Effector CD8-positive, alpha-beta T cell (primary cell): ENCODE measurements around the gene LMBR1.
"Not testable (repeated sequence)": the region's sequence is repeated elsewhere in the genome, so short reads cannot be mapped to it uniquely, and the experiment has no call there.

Source experiments
- DNase-seq: peaks from one replicate; lab custom pipeline; 2025; lab: John Stamatoyannopoulos, UW

The LMBR1 gene

GRCh38 chr7:156656598-156656997 is 236.4 kb downstream of the LMBR1 start:
- DNase-seq = no peak

- DNase-seq = no peak
Observed at GRCh38 chr7:156655983-156656382, 237.0 kb downstream of the LMBR1 start.

- DNase-seq = no peak
Observed at GRCh38 chr7:156655251-156655650, 237.7 kb downstream of the LMBR1 start.

GRCh38 chr7:156654511-156655234 is 238.3 kb downstream of the LMBR1 start:
- DNase-seq = no peak

GRCh38 chr7:156652886-156653568 is 240.0 kb downstream of the LMBR1 start:
- DNase-seq = no peak

GRCh38 chr7:156651474-156651873 is 241.5 kb downstream of the LMBR1 start:
- no peak for DNase-seq

GRCh38 chr7:156650042-156650441 is 242.9 kb downstream of the LMBR1 start:
- no peak for DNase-seq

- not testable (repeated sequence) for DNase-seq
Observed at GRCh38 chr7:156647330-156647729, 245.7 kb downstream of the LMBR1 start.

GRCh38 chr7:156642306-156643045 is 250.5 kb downstream of the LMBR1 start:
- DNase-seq = no peak

GRCh38 chr7:156640949-156641485 is 252.0 kb downstream of the LMBR1 start:
- no peak for DNase-seq

GRCh38 chr7:156640257-156640948 is 252.6 kb downstream of the LMBR1 start, which contains the start of gene RNF32:
RNF32 (plus strand) TSS chr7:156640774; CDS start chr7:156643878, 3,104 bp downstream.
- peak; percentile 95 for DNase-seq

- DNase-seq = no peak
Observed at GRCh38 chr7:156639426-156640256, 253.3 kb downstream of the LMBR1 start.

GRCh38 chr7:156638443-156639077 is 254.4 kb downstream of the LMBR1 start:
- DNase-seq = no peak

GRCh38 chr7:156637093-156637492 is 255.9 kb downstream of the LMBR1 start:
- not testable (repeated sequence) for DNase-seq

GRCh38 chr7:156635529-156636385 is 257.2 kb downstream of the LMBR1 start:
- no peak for DNase-seq

- no peak for DNase-seq
Observed at GRCh38 chr7:156634117-156634516, 258.9 kb downstream of the LMBR1 start.

- DNase-seq = no peak
Observed at GRCh38 chr7:156629873-156630272, 263.1 kb downstream of the LMBR1 start.

- DNase-seq = no peak
Observed at GRCh38 chr7:156628562-156628961, 264.4 kb downstream of the LMBR1 start.
